Stimulated activated CD4-positive, alpha-beta T cell treated with anti-CD3 and anti-CD28 coated beads, Interleukin-1b, Interleukin-23, amount 100 ng/mL, for 4 hours (primary cell): ENCODE data around the gene CGB8.
"Not testable (repeated sequence)": the region's sequence is repeated elsewhere in the genome, so short reads cannot be mapped to it uniquely, and the experiment has no call there.

Experiments used
- DNase-seq, 2 donors: peaks; one replicate each; pipeline ENCODE4 v3.0.0-alpha.2; 2020; ENCODE audit warnings: low read depth in 2 of 2

CGB8 gene

GRCh38 chr19:49030323-49030722 lies 18.6 kb downstream of the CGB8 start:
- not testable (repeated sequence) for DNase-seq

- not testable (repeated sequence) for DNase-seq
These were observed 19.2 kb downstream of the CGB8 start for GRCh38 chr19:49029749-49030148.

DNA sequence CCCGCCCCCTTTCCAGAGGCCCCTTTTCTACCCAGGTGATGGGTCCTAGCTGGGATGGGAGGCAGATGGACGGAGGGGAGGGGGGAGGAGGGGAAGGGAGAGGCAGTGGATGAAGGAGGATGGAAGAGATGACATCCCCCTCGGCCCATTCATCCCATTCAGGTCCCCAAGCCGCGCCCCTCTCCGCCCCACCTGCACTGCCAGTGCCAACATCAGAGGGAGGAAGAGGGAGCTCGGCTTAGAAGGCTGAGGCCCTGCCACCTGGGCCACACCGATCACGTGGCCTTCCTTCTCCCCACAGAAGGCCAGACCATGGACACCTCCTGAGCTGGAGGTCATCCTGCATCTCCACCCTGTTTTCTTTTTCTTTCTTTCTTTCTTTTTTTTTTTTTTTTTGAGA lies 20.2 kb downstream of the CGB8 start:
- not testable (repeated sequence) for DNase-seq

GRCh38 chr19:49025599-49025998 lies 23.3 kb downstream of the CGB8 start:
- DNase-seq, result not testable (repeated sequence)

GRCh38 chr19:49025088-49025487 lies 23.8 kb downstream of the CGB8 start:
- not testable (repeated sequence) for DNase-seq

GRCh38 chr19:49024233-49024632 lies 24.7 kb downstream of the CGB8 start, which contains the start of gene CGB3:
TSS of gene CGB3 (minus strand) at chr19:49024333. CDS start at chr19:49023971, 362 bp downstream.
- not testable (repeated sequence) for DNase-seq

GRCh38 chr19:49022116-49022515 lies 26.8 kb downstream of the CGB8 start:
- DNase-seq, result no peak

DNA sequence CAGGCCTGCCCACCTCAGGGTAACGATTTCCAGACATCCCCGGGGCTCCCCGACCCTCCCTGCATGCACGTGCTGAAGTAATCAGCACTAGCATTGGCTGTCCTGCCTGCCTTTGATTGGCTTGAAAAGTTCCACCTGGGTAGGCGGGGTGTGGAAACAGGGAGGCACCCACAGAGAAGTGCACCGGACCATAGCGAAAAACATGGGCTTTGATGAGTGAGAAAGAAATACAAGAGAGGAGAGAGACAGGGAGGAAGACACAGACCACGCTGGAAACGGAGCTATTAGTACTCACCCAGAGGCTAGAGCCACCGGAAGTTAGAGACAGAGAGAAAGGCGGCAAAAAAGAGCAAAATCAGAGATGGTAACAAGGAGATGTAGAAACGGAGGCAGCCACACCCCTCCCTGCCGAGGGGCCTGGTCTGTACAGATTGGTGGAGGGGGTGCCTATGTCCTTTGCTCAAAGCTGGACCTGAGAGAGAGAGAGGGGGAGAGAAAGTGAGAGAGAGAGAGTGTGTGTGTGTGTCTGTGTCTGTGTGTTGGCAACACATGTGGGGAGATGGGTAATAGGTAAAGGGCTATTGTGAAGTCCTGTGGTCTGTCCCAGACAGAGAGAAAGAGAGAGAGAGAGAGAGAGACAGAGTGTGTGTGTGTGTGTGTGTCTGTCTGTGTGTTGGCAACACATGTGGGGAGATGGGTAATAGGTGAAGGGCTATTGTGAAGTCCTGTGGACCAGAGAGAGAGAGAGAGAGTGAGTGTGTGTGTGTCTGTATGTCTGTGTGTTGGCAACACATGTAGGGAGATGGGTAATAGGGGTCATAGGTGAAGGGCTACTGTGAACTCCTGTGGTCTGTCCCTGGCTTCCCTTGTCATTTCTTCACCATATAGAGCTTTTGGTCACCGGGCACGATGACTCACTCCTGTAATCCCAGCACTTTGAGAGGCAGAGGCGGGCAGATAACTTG lies 27.7 kb downstream of the CGB8 start:
- no peak for DNase-seq

DNA sequence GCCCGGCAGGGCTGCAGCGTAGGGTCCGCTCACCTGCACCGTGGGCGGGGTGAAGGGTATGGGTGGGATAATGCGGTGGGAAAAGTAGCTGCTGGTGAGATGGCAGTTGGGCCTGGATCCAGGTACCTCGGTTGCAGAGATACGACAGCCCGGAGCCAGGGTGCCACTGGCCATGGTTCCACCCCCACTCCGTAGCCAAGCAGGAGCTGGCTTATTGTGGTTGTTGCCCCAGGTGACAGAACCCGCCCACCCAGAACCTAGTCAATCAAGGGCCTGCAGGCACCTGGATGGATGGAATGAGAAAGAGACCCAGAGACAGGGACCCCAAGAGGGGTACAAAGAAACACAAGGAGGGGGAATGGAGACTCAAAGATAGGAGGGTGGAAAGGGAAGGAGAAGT lies 28.6 kb downstream of the CGB8 start:
- no peak for DNase-seq

DNA sequence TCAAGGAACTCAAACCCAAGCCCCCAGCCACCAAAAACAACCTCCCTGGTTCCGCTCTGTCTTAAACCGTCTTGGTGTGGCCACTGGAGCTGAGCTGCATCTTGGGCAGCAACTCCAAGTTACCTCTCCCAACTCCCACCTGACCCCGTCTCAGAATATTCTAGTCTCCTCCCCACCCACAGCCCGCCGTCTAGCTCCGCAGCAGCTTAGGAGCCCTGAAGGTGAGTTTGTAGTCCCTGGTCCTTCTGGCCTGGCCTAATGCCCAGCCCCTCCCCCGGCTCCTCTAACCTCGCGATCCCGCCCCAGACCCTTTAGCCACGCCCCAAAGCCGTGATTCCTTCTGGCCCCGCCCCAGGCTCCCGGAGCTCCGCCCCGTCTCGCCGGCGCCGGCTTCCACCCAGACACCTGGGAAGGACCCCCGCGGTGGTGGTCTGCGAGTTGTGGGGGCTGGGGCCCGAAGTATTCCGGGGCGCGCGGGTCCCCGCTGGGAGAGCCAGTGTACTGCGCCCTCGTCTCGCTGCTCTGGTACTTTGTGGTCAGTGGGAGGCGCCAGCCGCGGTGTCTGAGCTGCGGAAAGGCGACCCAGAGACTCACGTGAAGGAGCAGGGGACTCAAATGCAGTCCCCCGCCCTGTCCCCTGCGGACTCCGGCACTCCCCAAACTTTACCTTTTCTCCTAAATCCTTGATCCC lies 29.5 kb downstream of the CGB8 start:
- DNase-seq, result peak; percentile 47 to 64

- DNase-seq, result not testable (repeated sequence)
These were observed 30.3 kb downstream of the CGB8 start for GRCh38 chr19:49018388-49019241.

DNA sequence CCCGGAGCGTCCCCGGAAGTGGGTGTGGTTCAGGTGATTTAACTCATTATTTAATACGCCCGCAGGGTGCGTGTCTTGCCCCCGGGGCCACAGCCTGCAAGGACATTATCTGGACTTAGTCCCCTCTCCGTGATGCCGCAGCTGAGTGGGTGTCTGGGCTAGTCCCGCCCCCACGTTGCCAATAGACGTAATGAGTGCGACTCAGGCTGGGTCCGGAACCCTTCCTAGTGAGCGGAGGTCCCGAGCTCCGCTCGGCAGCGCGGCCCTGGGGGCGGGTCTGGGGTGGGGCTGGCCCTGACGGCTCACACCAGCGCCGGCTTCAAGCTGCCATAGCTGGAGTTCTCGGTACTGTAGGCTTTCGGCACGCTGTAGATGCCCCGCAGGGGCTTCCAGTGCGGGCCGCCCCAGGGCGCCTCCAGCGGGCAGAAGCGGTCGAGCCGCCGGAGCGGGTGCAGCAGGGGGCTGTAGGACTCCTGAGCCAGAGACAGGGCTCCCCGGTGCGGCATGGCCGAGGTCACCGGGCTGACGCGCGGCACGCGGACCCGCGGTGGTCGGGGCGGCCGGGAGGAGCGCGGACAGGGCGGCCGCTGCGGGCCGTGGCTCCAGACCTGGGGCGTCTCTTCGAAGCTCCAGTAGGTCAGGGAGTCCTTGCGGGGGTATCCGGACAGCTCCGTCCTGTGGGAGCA lies 31.1 kb downstream of the CGB8 start:
- peak; percentile 43 to 51 for DNase-seq

DNA sequence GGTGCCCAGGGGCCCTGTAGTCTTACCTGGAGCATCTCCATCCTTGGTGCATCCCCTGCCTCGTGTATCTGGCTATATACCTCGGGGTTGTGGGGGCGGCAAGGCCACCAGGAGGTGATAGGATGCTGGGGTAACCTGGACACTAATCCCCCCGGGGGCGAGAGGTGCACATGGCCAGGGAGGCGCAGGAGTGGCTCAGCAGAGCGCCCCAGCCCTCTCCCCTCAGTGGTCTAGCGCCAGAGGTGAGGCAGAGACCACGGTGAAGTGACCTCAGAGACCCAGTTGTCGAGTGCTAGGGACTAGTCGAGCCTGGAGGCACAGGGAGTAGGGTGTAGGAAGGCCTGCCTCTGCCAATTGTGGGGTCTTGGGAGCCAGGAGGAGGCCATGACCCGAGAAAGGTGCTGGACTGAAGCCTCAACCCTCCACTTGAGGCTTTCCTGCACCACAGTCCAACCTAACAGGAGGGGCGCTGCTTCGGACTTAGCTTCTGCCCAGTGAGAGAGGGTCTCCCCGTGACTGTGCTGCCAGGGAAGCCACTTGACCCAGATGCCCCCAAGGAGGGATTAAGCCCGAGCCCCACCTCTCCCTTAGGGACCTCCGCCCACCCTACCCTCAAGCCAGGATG lies 31.8 kb downstream of the CGB8 start, which contains the start of gene LHB:
TSS of gene LHB (minus strand) at position 51 of the 625 bp plus-strand sequence. CDS start at position 41, 10 bp downstream.
- DNase-seq, result no peak

GRCh38 chr19:49016067-49016839 lies 32.7 kb downstream of the CGB8 start:
- DNase-seq, result no peak

DNA sequence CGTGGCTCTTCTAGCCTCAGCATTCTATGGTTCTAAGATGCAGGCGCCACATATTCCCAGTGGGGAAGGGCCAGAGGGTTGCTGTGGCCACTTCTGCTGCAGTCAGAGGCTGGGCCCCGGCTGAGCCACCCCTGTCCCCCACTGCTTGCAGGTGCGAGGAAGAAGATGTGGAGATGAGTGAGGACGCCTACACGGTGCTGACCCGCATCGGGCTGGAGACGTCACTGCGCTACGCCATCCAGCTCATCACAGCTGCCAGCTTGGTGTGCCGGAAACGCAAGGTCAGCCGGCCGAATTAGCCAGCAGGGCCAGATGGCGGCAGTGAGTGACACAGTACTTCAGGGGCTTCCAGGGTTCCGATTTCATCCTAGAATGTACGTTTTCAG lies 34.0 kb downstream of the CGB8 start:
- DNase-seq, result no peak

- no peak for DNase-seq
These were observed 34.6 kb downstream of the CGB8 start for GRCh38 chr19:49014123-49014869.

- no peak for DNase-seq
These were observed 37.7 kb downstream of the CGB8 start for GRCh38 chr19:49011194-49011593.

GRCh38 chr19:49010453-49010852 lies 38.5 kb downstream of the CGB8 start:
- DNase-seq, result no peak

DNA sequence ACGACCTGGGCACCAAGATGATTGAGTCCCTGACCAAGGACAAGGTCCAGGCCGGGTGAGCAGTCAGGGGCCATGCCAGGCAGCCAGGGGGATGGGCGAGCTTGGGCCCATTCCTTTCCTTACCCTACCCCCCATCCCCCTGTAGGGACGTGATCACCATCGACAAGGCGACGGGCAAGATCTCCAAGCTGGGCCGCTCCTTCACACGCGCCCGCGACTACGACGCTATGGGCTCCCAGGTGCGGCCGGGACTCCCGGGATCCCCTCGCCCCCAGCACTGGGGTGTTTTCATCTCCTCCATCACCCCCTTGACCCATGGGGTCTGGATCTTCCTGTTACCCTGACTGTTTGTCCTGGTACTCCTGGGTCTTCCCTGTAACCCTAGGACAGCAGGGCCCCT lies 39.1 kb downstream of the CGB8 start:
- no peak for DNase-seq
